ENCODE results near the gene PRND. TPM values are rescaled to one million over a fixed set of nuclear protein-coding genes. Genes with fewer than 3 reads are reported as not detected.

Gene PRND
- total RNA-seq, 1 experiment from 2014 or later = not detected

- Histone ChIP-seq H3K36me3 (ENCODE audit: low read depth, low read length) (no peaks in the 10 kb centered on the region), H4K20me1 (ENCODE audit: low read length) (no peaks in the 10 kb centered on the region), H2AFZ (ENCODE audit: low read length) (no peak overlapping the region), H3F3A (ENCODE audit: low read length, unreplicated experiment) (no peaks in the 10 kb centered on the region), H3K9ac (ENCODE audit: low read length) (no peak overlapping the region), H3K9me3 (ENCODE audit: low read length) (peaks cover 15% of the 10 kb centered on the region; the same call in 1 of the 2 replicates), H3K27me3 (ENCODE audit: low read length) (no peaks in the 10 kb centered on the region), H3K27ac (ENCODE audit: low read length) (no peak overlapping the region), H3K9me2 (replicated peaks; ENCODE audit: low read length) (no peaks in the 10 kb centered on the region), H3K79me2 (ENCODE audit: low read length) (no peaks in the 10 kb centered on the region), H3K4me2 (ENCODE audit: low read length) (no peak overlapping the region), H3K4me1 (ENCODE audit: insufficient read depth, low read length) (no peaks in the 10 kb centered on the region), H3K4me3 (ENCODE audit: low read length) (no peak overlapping the region)
- TF ChIP-seq EZH2 (IDR thresholded peaks at IDR 0.05; ENCODE audit: low read length, unreplicated experiment) = no peak
- TF ChIP-seq EZH2phosphoT487 (IDR thresholded peaks at IDR 0.05; ENCODE audit: borderline replicate concordance, low read length) = no peak
- TF ChIP-seq, protein P1, sequence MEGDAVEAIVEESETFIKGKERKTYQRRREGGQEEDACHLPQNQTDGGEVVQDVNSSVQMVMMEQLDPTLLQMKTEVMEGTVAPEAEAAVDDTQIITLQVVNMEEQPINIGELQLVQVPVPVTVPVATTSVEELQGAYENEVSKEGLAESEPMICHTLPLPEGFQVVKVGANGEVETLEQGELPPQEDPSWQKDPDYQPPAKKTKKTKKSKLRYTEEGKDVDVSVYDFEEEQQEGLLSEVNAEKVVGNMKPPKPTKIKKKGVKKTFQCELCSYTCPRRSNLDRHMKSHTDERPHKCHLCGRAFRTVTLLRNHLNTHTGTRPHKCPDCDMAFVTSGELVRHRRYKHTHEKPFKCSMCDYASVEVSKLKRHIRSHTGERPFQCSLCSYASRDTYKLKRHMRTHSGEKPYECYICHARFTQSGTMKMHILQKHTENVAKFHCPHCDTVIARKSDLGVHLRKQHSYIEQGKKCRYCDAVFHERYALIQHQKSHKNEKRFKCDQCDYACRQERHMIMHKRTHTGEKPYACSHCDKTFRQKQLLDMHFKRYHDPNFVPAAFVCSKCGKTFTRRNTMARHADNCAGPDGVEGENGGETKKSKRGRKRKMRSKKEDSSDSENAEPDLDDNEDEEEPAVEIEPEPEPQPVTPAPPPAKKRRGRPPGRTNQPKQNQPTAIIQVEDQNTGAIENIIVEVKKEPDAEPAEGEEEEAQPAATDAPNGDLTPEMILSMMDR (conservative IDR thresholded peaks at IDR 0.05; ENCODE audit: low read depth, low read length) = no peak
- ATAC-seq (no peak), DNase-seq (no peak)
- POLR2A ChIA-PET (ENCODE audit: unreplicated experiment) = no interaction called here
- no TSS peak for BruUV-seq (replicated peaks)
- intact Hi-C loops (cut with micrococcal nuclease) = no loop called here
- CTCF ChIA-PET = no interaction called here
Observed at GRCh38 chr20:4776079-4776630, 54.4 kb downstream of the PRND start.

Other genes with a start within 250 kb of the PRND start
- gene PRNP, start 35.5 kb upstream of the PRND start, total RNA-seq (2014; rRNA removed) = 274 and 312 TPM in 2 replicates
- gene RASSF2, start 101.7 kb downstream of the PRND start, total RNA-seq (2014; rRNA removed) = 11.3 and 12.4 TPM in 2 replicates

Data from PC-3 (cell line).